ENCODE results near the gene ADK.

GRCh38 chr10:74586088-74586585 is 435.1 kb downstream of the ADK start:
- no peak for TF ChIP-seq EZH2 (IDR thresholded peaks at IDR 0.05; ENCODE audit: borderline replicate concordance, low read depth, low read length, severe bottlenecking)
- no peak for TF ChIP-seq CTCF (IDR thresholded peaks at IDR 0.05; ENCODE audit: extremely low read depth in 1 of 2, insufficient read depth in 1 of 2, low read depth in 1 of 2, low read length in 2 of 2)
- no peak for TF ChIP-seq POLR2AphosphoS5 (IDR thresholded peaks at IDR 0.05; ENCODE audit: insufficient read depth, low read depth, low read length)
- no peak for TF ChIP-seq MAX (IDR thresholded peaks at IDR 0.05; ENCODE audit: insufficient read depth, insufficient read length)
- TF ChIP-seq POLR2A (IDR thresholded peaks at IDR 0.05; ENCODE audit: low read depth, low read length) = no peak
- TF ChIP-seq GATA2 (IDR thresholded peaks at IDR 0.05; ENCODE audit: insufficient read depth, insufficient read length, low read depth, low read length) = no peak
- no peak for TF ChIP-seq JUN (IDR thresholded peaks at IDR 0.05; ENCODE audit: borderline replicate concordance, insufficient read depth, insufficient read length, low read depth)
- TF ChIP-seq MYC (IDR thresholded peaks at IDR 0.05; ENCODE audit: low read depth, low read length) = no peak

All from endothelial cell of umbilical vein (primary cell).